ENCODE results near the gene PRKAG2.

PRKAG2 gene

GRCh38 chr7:151652111-151652510 is 224.8 kb downstream of the PRKAG2 start:
- intact Hi-C loops (cut with DNase I), result no loop called here
- no peak for DNase-seq

- DNase-seq, result no peak
Measured at GRCh38 chr7:151650161-151650560, 226.8 kb downstream of the PRKAG2 start.

GRCh38 chr7:151648429-151648828 is 228.5 kb downstream of the PRKAG2 start:
- intact Hi-C loops (cut with DNase I), result no loop called here
- no peak for DNase-seq

More at GRCh38 chr7:151650161-151650560, 226.8 kb downstream of the PRKAG2 start:
- intact Hi-C loops (cut with DNase I), result no loop called here

- intact Hi-C loops (cut with DNase I), result no loop called here
- peak in 2 of 42 donors; percentile 53 to 54 for DNase-seq
Measured at GRCh38 chr7:151647874-151648273, 229.0 kb downstream of the PRKAG2 start.

GRCh38 chr7:151647006-151647405 is 229.9 kb downstream of the PRKAG2 start:
- DNase-seq, result no peak
- intact Hi-C loops (cut with DNase I), result no loop called here

GRCh38 chr7:151645311-151645710 is 231.6 kb downstream of the PRKAG2 start:
- intact Hi-C loops (cut with DNase I), result no loop called here
- no peak for DNase-seq

- intact Hi-C loops (cut with DNase I), result no loop called here
Measured at GRCh38 chr7:151644554-151644953, 232.4 kb downstream of the PRKAG2 start.

GRCh38 chr7:151642746-151643145 is 234.2 kb downstream of the PRKAG2 start:
- no peak for DNase-seq
- intact Hi-C loops (cut with DNase I), result no loop called here

More at GRCh38 chr7:151644554-151644953, 232.4 kb downstream of the PRKAG2 start:
- DNase-seq, result no peak

GRCh38 chr7:151641587-151641986 is 235.3 kb downstream of the PRKAG2 start:
- no peak for DNase-seq
- intact Hi-C loops (cut with DNase I), result no loop called here

- intact Hi-C loops (cut with DNase I), result loop anchor here (10.0 kb wide), 1 partner anchor 57 kb away; no protein-coding TSS in a partner anchor
- DNase-seq, result peak in 31 of 42 donors; percentile 12 to 82 (median 46)
Measured at GRCh38 chr7:151637781-151638261, 239.1 kb downstream of the PRKAG2 start.

GRCh38 chr7:151634643-151635042 is 242.3 kb downstream of the PRKAG2 start:
- intact Hi-C loops (cut with DNase I), result loop anchor here (10.0 kb wide), 1 partner anchor 60 kb away; no protein-coding TSS in a partner anchor
- peak in 1 of 42 donors; percentile 7 for DNase-seq

GRCh38 chr7:151633516-151633812 is 243.5 kb downstream of the PRKAG2 start:
- intact Hi-C loops (cut with DNase I), result loop anchor here (10.0 kb wide), 1 partner anchor 61 kb away; no protein-coding TSS in a partner anchor
- no peak for DNase-seq

- intact Hi-C loops (cut with DNase I), result loop anchor here (10.0 kb wide), 1 partner anchor 62 kb away; no protein-coding TSS in a partner anchor
- DNase-seq, result peak in 23 of 42 donors; percentile 22 to 61 (median 36)
Measured at GRCh38 chr7:151632750-151633515, 244.0 kb downstream of the PRKAG2 start.

GRCh38 chr7:151631953-151632749 is 244.8 kb downstream of the PRKAG2 start:
- intact Hi-C loops (cut with DNase I), result loop anchor here (10.0 kb wide), 1 partner anchor 63 kb away; no protein-coding TSS in a partner anchor
- peak; percentile 24 to 92 (median 82) for DNase-seq

- intact Hi-C loops (cut with DNase I), result loop anchor here (10.0 kb wide), 1 partner anchor 63 kb away; no protein-coding TSS in a partner anchor
- peak in 7 of 42 donors; percentile 13 to 50 (median 22) for DNase-seq
Measured at GRCh38 chr7:151631570-151631952, 245.4 kb downstream of the PRKAG2 start.

GRCh38 chr7:151630851-151631569 is 245.9 kb downstream of the PRKAG2 start:
- intact Hi-C loops (cut with DNase I), result loop anchor here (10.0 kb wide), 1 partner anchor 64 kb away; no protein-coding TSS in a partner anchor
- DNase-seq, result peak in 4 of 42 donors; percentile 1 to 36 (median 14)

- intact Hi-C loops (cut with DNase I), result loop anchor here (10.0 kb wide), 1 partner anchor 64 kb away; no protein-coding TSS in a partner anchor
- DNase-seq, result peak in 3 of 42 donors; percentile 3 to 18 (median 14)
Measured at GRCh38 chr7:151630358-151630757, 246.6 kb downstream of the PRKAG2 start.

GRCh38 chr7:151629713-151630272 is 247.1 kb downstream of the PRKAG2 start:
- intact Hi-C loops (cut with DNase I), result loop anchor here (10.0 kb wide), 1 partner anchor 65 kb away; no protein-coding TSS in a partner anchor
- peak in 8 of 42 donors; percentile 21 to 64 (median 43) for DNase-seq
